ENCODE data around the gene MAST4.
"Not testable (repeated sequence)": the region's sequence is repeated elsewhere in the genome, so short reads cannot be mapped to it uniquely, and the experiment has no call there.

The MAST4 gene

DNA sequence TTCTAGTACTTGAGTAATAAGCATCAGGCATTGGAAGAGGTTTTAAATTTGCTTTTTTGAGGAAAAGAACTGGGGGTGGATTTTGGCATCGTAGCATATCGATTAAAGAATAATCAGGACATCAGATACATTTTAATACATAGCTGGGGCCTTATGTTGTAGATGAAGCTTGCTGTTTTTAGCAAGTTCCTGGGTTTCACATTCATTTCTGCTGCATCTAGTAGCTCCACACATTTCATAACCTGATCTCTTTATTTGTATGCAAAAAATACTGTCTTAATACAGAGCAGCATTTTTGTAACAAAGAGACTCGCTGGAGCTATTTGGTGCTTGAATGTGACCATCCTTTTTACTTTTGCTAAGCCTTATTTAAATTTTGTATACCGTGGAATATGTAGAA lies 571.9 kb downstream of the MAST4 start:
- no peak for DNase-seq

DNA sequence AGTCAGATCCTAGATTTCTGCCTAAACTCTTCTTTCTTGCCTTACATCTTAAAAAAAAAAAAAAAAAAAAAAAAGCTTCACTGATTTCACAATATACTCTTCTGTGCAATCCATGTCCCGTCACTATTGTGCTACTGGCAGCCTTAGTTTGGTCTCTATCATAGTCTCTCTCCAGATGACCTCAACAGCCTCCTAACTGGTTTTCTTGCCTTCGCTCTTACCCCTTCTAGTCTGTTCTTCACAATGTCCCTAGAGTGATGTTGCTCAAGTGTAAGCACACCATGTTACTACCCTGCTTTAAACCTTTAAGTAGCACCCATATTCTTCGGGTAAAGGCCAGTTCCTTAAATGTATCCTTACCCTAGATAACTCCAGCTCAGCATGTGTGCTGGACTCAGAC lies 574.6 kb downstream of the MAST4 start:
- no peak for DNase-seq

DNA sequence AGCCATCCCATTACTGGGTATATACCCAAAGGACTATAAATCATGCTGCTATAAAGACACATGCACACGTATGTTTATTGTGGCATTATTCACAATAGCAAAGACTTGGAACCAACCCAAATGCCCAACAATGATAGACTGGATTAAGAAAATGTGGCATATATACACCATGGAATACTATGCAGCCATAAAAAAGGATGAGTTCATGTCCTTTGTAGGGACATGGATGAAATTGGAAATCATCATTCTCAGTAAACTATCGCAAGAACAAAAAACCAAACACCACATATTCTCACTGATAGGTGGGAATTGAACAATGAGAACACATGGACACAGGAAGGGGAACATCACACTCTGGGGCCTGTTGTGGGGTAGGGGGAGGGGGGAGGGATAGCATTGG lies 577.2 kb downstream of the MAST4 start:
- DNase-seq: not testable (repeated sequence)

DNA sequence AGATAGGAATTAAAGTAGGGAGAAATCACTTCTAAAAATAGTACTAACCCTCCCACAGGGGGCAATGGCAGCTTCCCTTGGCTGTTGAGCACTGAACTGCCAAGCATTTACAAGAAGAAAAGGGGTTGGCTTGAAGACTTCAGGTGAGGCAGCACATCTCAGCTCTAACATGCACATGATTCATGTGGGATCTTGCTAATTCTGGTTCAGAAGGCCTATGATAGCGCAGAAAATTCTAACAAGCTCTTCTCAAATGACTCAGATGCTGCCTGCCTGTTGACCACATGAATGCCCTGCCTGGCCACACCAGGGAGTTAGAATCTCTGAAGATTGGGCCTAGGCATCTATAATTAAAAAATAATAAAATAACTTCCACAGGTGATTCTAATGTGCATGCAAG lies 577.8 kb downstream of the MAST4 start:
- no peak for DNase-seq

DNA sequence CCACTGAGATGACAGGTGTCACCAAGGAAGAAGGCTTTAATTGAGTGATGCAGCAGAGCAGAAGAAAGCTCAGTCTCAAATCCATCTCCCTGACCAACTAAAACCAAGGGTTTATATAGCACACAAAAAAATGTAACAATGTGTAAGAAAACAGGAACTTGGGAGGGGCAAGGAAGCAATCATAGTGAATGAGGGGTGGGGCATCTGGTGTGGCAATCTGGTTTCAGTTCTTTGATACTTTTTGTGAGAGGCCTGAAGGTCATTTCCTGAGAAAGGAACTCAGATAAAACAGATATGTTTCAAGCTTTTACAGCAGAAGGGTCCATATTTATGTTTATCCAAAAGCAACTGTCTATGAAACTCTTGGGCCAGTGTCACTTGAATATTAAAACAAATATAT lies 580.7 kb downstream of the MAST4 start:
- no peak for DNase-seq

DNA sequence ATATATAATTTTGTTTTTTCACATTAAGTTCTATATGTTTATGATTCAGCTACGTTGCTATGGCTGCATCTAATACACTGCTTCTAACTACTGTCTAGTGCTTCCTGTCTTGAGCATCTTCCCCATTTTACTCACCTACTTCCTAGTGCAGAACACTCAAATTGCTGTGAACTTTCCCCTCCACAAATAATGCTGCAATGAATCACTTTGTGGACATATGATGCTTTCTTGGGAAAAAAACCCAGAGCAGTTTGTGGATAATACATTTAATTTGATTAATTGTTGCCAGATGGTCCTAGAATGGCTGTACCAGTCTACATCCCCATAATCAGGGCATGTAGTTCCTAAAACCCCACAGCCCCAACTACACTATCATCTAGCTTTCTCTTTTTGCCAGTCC lies 581.9 kb downstream of the MAST4 start:
- no peak for DNase-seq

DNA sequence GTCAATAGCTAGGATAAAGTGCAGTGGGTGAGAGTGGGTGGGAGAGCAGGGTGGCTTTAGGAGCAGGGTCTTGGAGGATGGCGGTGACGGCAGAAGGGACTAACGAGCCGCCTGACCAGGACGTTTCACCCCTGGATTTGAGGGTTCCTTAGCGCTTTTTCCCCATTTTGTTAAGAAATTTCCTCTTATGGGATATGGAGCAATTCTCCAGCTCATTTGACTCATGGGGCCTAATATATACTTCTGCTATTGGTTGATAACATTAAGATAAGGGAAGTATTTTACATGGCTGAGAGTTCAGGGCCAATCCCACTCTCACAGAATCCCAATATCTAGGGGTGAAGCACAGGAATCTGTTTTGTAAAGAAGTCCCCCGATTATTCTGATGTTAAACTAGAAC lies 582.8 kb downstream of the MAST4 start:
- DNase-seq: no peak

DNA sequence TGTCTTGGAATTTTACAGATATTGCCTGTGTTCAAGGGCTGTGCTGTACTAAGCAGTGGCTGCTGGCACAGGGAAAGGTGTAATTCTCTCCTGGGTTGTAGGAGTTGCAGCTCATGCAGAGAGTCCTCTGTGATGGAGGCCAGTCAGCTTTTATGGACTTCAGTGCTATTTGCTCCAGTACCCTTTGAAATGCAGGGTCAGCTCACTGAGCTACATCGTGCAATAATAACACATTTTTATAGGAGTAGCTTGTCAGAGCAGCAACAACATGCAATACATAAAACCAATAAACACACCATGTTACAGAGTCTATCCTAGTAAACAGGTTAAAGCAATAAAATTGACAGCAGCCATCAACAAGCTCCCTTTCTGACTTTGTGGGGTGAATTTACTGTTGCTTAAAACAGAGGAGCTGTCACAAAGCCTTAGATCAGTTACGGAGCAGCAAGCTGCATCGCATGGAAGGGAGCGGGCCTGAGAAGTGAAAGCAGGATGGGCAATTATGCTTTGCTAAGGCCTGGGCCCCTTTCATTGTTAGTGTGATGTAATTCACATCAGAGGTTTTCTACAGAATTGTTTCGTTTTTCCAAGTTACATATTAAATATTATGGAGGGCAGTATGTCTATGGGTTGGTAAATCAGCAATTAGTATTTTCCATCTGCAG lies 583.6 kb downstream of the MAST4 start:
- no peak for DNase-seq

DNA sequence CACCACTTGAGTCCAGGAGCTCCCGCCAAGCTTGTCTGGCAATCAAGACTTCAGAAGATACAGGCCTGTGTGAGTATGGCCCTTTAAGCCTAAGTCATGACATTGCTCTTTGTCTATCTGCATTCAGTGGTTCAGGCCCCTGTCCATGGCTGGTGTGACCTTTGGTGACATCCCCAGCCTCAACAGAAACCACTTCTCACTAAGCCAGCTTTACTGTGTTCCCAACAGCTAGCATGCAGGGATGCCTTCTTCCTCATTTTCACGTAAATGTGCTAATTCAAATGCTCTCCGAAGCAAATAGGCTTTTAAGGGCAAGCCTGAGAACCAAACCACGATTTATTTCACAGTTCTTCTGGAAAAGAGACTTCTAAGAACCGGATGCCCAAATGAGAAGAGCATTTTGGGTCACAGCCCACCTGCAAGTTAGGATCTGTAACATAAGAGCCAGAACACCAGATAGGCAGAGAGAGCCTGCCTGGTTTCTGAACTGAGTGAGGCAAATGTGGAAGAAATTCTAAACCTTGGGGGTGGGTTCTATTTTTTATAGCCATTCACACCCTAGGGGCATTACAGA lies 585.5 kb downstream of the MAST4 start:
- no peak for DNase-seq

DNA sequence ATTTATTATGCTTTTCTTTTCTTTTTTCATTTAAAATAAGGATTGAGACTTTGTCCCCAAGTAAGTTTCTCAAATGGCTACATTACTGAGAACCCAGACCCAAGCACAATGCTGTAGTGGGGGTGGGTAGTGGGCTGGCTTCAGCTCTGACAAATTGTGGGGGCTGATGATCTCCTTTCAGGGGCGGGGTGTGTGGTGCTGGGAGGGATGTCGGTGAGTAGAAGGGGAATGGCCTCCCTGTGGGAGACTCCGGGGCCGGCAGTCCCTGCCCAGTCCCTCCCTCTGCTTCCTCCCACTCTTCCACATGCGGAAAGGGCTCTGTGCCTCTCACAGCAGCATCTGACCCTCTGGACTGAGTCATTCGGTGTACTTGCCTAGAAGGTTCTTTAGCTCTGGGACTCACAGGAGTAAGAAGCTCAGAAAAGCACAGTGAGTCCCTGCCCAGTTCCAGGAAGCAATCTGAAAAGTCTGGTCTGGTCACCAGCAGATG lies 586.2 kb downstream of the MAST4 start:
- no peak for DNase-seq

DNA sequence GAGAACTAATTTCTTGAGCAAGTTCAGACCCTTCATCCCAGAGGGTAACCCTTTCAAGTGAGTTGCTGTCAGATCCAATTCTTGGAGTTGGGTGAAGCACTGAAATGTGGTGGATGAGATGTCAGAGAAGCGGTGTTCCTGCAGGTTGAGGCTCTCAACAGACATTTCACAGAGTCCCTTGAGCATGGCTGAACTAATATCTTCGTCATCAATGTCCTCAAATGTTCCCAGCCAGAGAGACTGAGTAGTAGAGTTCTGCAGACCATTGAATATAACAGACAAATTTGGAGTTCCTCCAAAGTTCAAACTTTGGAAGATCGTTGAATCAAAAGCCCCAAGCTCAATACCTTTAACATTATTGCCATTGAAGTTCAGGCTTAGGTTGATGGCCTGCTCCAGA lies 587.7 kb downstream of the MAST4 start:
- DNase-seq: no peak

DNA sequence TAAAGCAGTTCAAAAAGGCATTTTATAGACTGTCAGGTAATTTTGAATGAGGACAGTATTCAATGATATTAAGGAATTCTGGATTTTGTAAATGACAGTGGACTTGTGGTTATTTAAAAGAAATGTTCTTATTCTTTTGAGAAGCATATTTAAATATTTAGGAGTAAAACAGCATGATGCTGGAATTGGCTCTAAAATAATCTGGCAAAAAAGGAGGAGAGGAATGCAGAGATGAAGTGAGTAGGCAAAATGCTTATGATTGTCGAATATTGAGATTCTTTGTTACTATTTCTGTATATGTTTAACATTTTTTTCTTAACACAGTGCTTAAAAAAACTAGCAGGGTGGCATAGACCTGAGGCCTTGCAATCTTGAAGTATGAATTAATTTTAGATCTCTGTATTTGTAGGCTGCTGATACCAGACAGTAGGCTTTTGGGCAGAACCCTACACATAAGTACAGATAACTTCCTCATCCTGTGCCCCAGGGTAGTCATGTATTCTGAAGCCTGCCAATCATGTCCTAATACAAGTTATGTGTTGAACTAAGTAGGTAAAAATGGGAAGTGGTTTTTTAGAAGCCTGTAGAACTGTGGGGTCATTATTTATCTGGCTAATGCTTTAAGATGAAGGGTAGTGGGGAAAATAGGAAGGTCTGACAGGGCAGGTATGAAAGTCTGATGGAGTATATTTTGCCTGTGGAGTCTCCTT lies 591.0 kb downstream of the MAST4 start:
- no peak for DNase-seq

DNA sequence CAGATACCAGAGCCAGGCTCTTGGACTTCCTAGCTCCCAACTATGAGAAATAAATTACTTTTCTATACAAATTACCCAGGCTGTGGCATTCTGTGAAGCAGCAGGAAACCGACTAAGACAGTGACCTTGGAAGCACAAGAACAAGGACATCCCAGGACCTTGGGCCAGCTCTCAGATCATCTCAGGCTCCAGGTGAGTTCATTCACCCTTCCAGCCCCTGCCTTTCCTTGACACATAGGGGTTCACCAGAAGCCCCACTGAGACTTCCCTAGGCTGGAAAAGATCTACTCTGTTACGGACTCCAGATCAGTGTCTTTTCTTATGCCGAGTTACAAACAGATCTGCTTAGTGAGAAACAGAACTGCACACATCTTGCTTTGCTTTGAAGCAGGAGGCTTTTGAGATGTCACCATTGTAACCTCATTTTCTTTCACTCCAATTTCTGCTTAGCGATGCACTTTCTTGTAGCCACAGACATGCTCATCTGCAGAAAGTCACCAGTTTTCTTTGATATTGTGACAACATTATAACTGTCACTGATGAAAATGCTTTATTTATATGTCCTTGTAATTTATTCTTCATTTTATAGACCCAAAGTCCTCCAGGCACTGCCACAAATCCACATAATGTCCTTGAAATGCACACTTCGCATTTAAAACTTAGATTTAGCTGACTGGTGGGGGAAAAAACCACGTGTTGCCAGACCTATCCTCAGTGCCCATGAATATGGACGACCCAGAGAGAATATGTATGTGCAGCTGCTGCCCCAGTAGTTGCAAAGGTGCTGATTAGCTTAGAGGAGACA lies 592.3 kb downstream of the MAST4 start:
- DNase-seq: no peak

DNA sequence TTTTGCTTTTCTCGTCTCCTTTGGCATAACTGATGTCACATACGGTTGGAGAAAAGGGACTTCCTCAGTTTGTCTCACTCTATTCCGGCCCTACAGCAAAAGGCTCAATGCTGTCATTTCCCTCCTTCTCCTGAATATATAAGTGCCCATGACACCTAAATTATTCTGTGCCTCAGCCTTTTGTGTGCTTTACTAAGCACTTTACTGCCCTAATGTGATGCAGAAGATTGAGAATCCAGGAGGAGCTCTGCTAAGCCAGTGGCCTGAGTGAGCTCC lies 592.8 kb downstream of the MAST4 start:
- DNase-seq: peak in 1 of 3 experiments; percentile 11

DNA sequence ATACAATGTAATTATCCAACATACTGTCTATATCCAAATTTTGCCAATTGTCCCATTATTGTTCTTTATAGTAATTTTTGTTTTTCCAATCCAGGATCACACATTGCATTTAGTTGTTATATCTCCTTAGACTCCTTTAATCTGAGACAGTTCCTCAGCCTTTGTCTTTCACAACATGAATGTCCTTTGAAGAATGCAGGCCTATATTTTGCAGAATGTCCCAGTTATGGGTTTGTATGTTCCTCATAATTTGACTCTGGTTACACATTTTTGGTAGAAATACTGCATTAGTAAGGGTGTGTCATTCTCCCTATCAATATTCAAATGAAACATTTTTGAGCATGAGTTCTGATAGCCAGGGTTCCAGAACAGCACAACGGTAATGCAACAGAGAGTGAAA lies 593.7 kb downstream of the MAST4 start:
- no peak for DNase-seq

DNA sequence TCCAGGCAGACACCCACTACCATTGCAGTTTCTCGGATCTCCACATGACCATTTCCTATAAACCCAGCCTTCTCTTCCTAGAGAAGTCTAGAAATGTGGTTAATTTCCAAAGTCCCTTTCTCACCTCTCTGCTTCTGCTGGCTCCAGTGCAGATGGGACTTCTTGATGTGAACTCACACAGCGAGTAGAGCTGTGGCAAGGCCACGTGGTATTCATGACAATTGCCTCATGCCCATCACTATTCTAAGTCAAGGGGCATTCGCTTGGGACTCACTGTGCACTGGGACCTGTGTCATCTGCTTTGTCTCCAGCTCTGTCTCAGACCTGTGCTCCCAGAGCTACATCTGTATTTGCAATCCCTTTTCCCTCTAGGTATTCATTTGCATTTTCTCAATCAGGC lies 594.2 kb downstream of the MAST4 start:
- DNase-seq: no peak

DNA sequence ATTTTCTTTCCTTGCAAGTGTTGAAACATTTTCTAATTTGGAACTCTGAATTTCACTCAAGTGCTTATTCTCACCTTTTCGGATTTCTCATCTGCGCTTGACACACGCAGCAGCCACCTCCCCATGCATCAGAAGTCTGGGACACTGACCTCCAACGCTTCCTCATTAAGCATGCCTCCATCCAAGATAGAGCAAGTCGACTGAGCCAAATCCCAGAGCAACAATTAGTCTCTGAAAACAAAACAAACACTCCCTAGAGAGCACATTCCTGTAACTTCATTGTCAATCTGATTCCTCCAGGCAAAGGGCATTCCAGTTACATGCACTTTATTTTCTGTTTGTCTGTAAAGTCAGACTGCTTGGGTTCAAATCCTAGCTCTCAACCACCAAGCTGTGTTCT lies 594.7 kb downstream of the MAST4 start:
- DNase-seq: no peak

DNA sequence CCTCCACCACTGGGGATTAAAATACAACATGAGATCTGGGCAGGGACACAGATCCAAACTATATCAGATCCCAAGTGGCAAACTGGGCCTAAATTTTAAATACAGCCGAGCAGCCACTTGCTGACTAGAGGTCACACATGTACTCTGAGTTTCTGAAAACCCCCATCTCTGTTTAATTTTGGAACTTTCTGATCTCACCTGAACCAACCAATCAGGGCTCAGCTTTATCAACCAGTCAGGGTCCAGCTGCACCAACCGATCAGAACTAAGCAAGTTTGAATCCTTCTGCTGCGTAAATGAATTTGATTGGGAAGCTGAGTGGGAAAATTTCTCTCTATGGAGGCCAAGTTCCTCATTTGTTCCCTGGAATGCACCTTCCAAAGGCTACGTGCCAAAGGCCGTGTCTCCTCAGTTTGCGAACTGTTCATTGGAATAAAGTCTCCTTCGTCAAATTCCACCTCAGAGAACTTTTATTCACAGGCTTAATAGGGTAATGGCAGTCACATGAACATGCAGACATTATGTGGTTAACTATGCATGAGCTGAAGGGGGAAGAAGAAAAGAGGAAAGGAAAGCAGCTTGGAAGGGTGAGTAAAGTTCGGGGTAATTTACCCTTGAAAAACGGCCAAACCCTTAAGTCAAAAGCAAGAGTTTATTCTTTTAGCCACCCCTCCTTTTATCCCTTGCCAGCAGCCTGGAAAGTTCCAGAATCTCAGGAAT lies 596.7 kb downstream of the MAST4 start:
- DNase-seq: no peak

DNA sequence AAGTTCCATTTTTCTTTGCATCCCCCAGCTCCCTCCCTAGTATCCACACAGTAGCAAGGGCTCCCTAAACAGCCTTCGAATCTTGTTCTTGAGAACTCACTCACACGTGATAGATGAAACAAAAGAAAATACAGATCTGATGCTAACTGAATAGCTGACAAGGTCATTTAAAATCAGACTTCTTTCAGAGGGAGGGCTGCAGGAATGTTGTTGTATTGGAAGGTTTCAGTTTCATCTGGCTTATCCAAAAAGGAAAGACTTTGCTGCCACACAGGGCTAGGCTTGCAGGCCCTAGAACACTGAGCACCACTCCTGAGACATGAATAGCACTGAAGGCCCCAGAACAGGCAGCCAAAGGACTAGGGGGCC lies 597.2 kb downstream of the MAST4 start:
- no peak for DNase-seq

DNA sequence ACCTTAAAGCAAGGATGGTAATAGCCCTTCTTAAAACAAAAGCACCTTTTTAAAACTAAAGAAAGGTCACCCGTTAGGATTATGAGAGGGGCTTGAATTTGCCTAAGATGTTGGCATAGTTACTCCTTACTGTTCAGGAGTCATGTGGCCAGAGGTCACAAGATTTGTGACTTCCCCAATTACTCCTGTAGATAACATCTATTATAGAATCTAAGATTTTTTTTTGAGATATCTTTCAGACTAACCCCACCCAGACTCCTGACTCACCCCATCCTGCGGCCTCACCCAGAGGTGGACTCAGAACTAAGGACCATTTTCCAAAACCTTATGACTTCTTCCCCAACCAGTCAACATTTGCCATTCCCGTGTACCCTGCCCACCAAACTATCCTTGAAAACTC lies 598.0 kb downstream of the MAST4 start:
- no peak for DNase-seq

DNA sequence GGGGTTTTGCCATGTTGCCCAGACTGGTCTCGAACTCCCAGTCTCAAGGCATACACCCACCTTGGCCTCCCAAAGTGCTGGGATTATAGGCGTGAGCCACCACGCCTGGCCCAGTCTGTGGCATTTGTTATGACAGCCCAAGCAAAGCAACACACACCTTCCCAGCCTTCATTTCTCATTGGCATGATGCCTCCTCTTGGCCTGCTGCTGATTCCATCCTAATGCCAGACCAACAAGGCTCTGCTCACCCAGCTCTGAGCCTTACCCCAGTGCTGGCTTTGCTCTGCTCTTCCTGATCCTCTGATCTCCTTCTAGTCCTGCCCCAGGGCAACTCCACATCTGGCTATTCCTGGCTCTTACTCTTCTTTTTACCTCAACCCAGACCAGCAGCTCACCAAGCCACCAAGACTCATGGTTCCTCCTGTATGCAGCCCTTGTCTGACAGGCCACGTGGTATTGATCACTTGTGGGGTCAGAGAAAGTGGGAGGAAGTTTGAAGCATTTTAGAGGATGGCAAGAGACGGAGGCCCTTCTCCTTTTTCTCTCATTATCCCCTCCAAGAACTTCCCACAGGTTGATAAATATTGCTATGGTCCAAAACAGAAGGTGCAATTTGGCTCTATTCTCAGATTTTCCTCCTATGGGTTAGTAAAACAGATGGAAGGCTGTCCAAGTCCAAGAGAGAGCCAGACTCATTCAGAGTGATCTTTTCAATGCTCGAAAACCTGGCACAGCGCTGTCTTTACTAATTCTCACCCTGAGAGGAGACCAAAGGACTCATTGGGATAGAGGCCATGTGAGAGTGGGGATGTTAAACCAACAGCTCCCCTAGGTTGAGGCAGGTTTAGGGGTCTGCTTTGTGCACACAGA lies 599.4 kb downstream of the MAST4 start:
- no peak for DNase-seq

DNA sequence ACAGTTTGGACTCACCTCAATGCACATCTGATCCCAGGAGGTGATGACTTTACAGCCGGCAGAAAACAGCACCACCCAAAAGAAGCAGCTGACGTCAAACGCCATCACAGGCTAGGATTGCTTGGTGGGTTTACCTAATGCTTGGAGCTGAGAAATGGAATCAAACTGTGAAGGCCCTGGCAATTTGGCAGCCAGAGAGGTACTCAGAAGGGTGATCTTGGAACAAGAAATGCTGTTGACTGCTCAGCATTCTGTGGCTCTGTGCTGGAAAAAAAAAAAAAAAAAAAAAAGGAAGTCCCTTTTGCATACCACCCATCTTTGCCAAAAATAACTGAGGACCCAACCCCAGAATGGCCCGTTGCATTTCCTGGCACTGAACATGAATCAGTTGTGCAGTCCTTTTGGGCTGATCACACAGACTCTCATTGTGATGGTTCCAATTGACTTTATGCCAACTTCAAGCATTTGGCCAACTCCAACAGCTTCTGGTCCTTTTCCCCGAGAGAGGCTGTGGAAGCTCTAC lies 600.4 kb downstream of the MAST4 start, which contains the start of gene CD180:
CD180 (minus strand) TSS at position 263 of the 523 bp plus-strand sequence; CDS start at position 105, 158 bp downstream.
- DNase-seq: no peak
